OCI-LY7 (cell line): ENCODE measurements around the gene SLC25A22. TPM values are rescaled to one million over a fixed set of nuclear protein-coding genes. Genes with fewer than 3 reads are reported as not detected.

Experiments
- Bru-seq: library from RNA; stranded (reverse); fragments of 400-500 nt; gene quantifications from one replicate; lab custom pipeline; 2021; lab: Mats Ljungman, UMichigan
- BruChase-seq, 2 experiments: library from RNA; stranded (reverse); fragments of 400-500 nt; gene quantifications; one replicate each; lab custom pipeline; 2021; lab: Mats Ljungman, UMichigan
- BruUV-seq: library from RNA; stranded (reverse); fragments of 400-500 nt; replicated peaks from 2 replicates; lab custom pipeline; 2021; lab: Mats Ljungman, UMichigan
- CTCF ChIA-PET: fragments of 300-600 bp; sonication (Branson Sonifier 250); formaldehyde crosslinking; loops from one replicate; lab custom pipeline; 2022; ENCODE audit warnings: antibody characterized with exemption; ENCODE audit not compliant: unreplicated experiment; lab: Charles Lee
- POLR2A ChIA-PET: fragments of 300-600 bp; sonication (Branson Sonifier 250); formaldehyde crosslinking; loops from one replicate; lab custom pipeline; 2022; ENCODE audit warnings: antibody characterized with exemption; lab: Charles Lee
- DNase-seq: peaks from one replicate; pipeline ENCODE4 v3.0.0-alpha.2; 2015; ENCODE audit warnings: low spot score
- H2AFZ ChIP-seq: fragments of 200-600 bp; sonication (generic), shearing (Covaris generic); 2 replicates; pipeline ENCODE4 v1.6.1; 2014; ENCODE audit warnings: mild to moderate bottlenecking, antibody characterized with exemption, low read length, moderate library complexity
- H3K27ac ChIP-seq: fragments of 200-600 bp; sonication (generic); 2 replicates; pipeline ENCODE4 v1.5.1; 2014; ENCODE audit warnings: mixed run types, low read depth, mild to moderate bottlenecking, moderate library complexity, low read length, inconsistent platforms; ENCODE audit not compliant: poor library complexity, severe bottlenecking
- H3K36me3 ChIP-seq: fragments of 200-600 bp; sonication (generic); 2 replicates; pipeline ENCODE4 v1.6.1; 2014; ENCODE audit warnings: mild to moderate bottlenecking, antibody characterized with exemption, low read length, moderate library complexity, mixed read lengths; ENCODE audit not compliant: insufficient read depth
- H3K4me1 ChIP-seq: fragments of 200-600 bp; sonication (generic); 2 replicates; pipeline ENCODE4 v1.5.1; 2014; ENCODE audit warnings: mild to moderate bottlenecking, low read length; ENCODE audit not compliant: insufficient read depth, poor library complexity, severe bottlenecking
- H3K4me2 ChIP-seq: fragments of 200-600 bp; sonication (generic); 2 replicates; pipeline ENCODE4 v1.6.1; 2014; ENCODE audit warnings: mild to moderate bottlenecking, low read length
- H3K4me3 ChIP-seq: fragments of 200-600 bp; sonication (generic); 2 replicates; pipeline ENCODE4 v1.5.1; 2014; ENCODE audit warnings: mild to moderate bottlenecking, low read depth, low read length; ENCODE audit not compliant: poor library complexity, severe bottlenecking
- H3K79me2 ChIP-seq: fragments of 200-600 bp; sonication (generic); 2 replicates; pipeline ENCODE4 v1.6.1; 2016; ENCODE audit warnings: low read depth, mild to moderate bottlenecking, low read length, moderate library complexity, mixed read lengths; ENCODE audit not compliant: insufficient read depth
- H3K9me2 ChIP-seq: fragments of 200-600 bp; sonication (generic); 2 replicates; pipeline ENCODE4 v1.6.1; 2016; ENCODE audit warnings: mild to moderate bottlenecking, low read length, mixed read lengths; ENCODE audit not compliant: insufficient read depth
- H3K9me3 ChIP-seq: fragments of 200-600 bp; sonication (generic); 2 replicates; pipeline ENCODE4 v1.6.1; 2014; ENCODE audit warnings: mild to moderate bottlenecking, mixed run types, low read length, mixed read lengths
- H4K20me1 ChIP-seq: fragments of 200-600 bp; sonication (generic); 2 replicates; pipeline ENCODE4 v1.6.1; 2014; ENCODE audit warnings: mild to moderate bottlenecking, antibody characterized with exemption, low read length, moderate library complexity, mixed read lengths; ENCODE audit not compliant: insufficient read depth
- EZH2phosphoT487 ChIP-seq: fragments of 200-600 bp; sonication (generic); IDR thresholded peaks from 2 replicates; pipeline ENCODE4 v1.6.1; 2018; ENCODE audit warnings: low read depth, borderline replicate concordance, mild to moderate bottlenecking, mixed run types, antibody characterized with exemption, low read length, moderate library complexity, mixed read lengths
- intact Hi-C: fragments of 100-400 bp; cut with micrococcal nuclease; formaldehyde crosslinking; loops from one replicate; pipeline ENCODE4 v1.10.0; 2022; ENCODE audit not compliant: unreplicated experiment
- long read RNA-seq: library from polyadenylated mRNA; stranded (forward); transcript quantifications from one replicate; pipeline ENCODE4 v2.0.0, GENCODE V29; 2022
- total RNA-seq, 2 experiments: library from RNA; depleted of rRNA in 1 of 2; stranded (reverse); fragments of >200 nt in 1 of 2; shearing (Covaris generic) in 1 of 2; gene quantifications; 2 replicates each; pipeline ENCODE4 v1.2.3, GENCODE V29; 2014 to 2022
- TF ChIP-seq, protein P1 (sequence below): fragments of 200-600 bp; sonication (generic); conservative IDR thresholded peaks from 2 replicates; pipeline ENCODE4 v1.5.1; 2014; ENCODE audit warnings: mild to moderate bottlenecking, antibody characterized with exemption, low read length, moderate library complexity, mixed read lengths

Gene SLC25A22
- total RNA-seq (2014; rRNA removed; shearing (Covaris generic)) = 22.7 and 30.8 TPM in 2 replicates
- total RNA-seq (2022) = 46.2 and 50.9 TPM in 2 replicates
- Bru-seq, nascent RNA = percentile 47 among the genes with signal in this experiment
- percentile 71 among the genes with signal in this experiment for BruChase-seq, experiment 1, labeled RNA remaining after a 6-hour chase
- BruChase-seq, experiment 2, labeled RNA remaining after a 2-hour chase = percentile 69 among the genes with signal in this experiment
- long read RNA-seq, transcript SLC25A22-228 (10 exons, 2,692 nt) = major isoform, 27 of 80 reads
- long read RNA-seq, transcript SLC25A22-201 (10 exons, 2,796 nt) = minor isoform, 8 of 80 reads
- long read RNA-seq, partial matches to known transcripts = 14 of 80 reads
- long read RNA-seq, other reads (novel, unspliced or antisense) = 30 of 80 reads

GRCh38 chr11:798093-798713, at the start of gene SLC25A22:
TSS of gene SLC25A22 (minus strand) at chr11:798281. CDS start at chr11:795006, 3,275 bp downstream.
- no peaks in the 10 kb centered on the region for H3K9me2 ChIP-seq
- H3K9me3 ChIP-seq = no peaks in the 10 kb centered on the region
- ChIA-PET POLR2A (no interaction called here), CTCF (no interaction called here)
- H3K27ac ChIP-seq = peak within 1 kb of the TSS; percentile 75
- intact Hi-C loops = loop anchor here (5.0 kb wide), 2 partner anchors 51 to 231 kb away; partner anchors contain the start of gene TALDO1
- H3K4me1 ChIP-seq = peaks cover 20% of the 10 kb centered on the region
- no peak for TF ChIP-seq EZH2phosphoT487
- TF ChIP-seq, protein P1, sequence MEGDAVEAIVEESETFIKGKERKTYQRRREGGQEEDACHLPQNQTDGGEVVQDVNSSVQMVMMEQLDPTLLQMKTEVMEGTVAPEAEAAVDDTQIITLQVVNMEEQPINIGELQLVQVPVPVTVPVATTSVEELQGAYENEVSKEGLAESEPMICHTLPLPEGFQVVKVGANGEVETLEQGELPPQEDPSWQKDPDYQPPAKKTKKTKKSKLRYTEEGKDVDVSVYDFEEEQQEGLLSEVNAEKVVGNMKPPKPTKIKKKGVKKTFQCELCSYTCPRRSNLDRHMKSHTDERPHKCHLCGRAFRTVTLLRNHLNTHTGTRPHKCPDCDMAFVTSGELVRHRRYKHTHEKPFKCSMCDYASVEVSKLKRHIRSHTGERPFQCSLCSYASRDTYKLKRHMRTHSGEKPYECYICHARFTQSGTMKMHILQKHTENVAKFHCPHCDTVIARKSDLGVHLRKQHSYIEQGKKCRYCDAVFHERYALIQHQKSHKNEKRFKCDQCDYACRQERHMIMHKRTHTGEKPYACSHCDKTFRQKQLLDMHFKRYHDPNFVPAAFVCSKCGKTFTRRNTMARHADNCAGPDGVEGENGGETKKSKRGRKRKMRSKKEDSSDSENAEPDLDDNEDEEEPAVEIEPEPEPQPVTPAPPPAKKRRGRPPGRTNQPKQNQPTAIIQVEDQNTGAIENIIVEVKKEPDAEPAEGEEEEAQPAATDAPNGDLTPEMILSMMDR = peak; percentile 73
- H3K4me2 ChIP-seq = peak within 1 kb of the TSS; percentile 98
- DNase-seq = peak; percentile 88
- peak within 1 kb of the TSS; percentile 93 for H3K4me3 ChIP-seq
- peaks cover 8% of the 10 kb centered on the region; the same call in 1 of the 2 replicates for H3K79me2 ChIP-seq
- H2AFZ ChIP-seq = peak within 1 kb of the TSS; percentile 51; the same call in 1 of the 2 replicates
- no TSS peak for BruUV-seq
- no peaks in the 10 kb centered on the region for H4K20me1 ChIP-seq
- H3K36me3 ChIP-seq = peaks cover 39% of the 10 kb centered on the region; the same call in 1 of the 2 replicates

- Histone ChIP-seq H2AFZ (no peak overlapping the region), H3K9me2 (no peaks in the 10 kb centered on the region), H3K4me2 (peak overlapping the region; percentile 87; the same call in 1 of the 2 replicates), H3K79me2 (no peaks in the 10 kb centered on the region), H4K20me1 (no peaks in the 10 kb centered on the region), H3K36me3 (no peaks in the 10 kb centered on the region), H3K4me3 (no peak overlapping the region), H3K4me1 (peaks cover 30% of the 10 kb centered on the region), H3K27ac (no peak overlapping the region), H3K9me3 (no peaks in the 10 kb centered on the region)
- no peak for TF ChIP-seq EZH2phosphoT487
- TF ChIP-seq, protein P1 = no peak
- ChIA-PET POLR2A (no interaction called here), CTCF (interaction anchor here (0.8 to 1.0 kb wide), 2 partner anchors 9 to 204 kb away, joined by 3 read pairs; no protein-coding TSS in a partner anchor)
- no peak for DNase-seq
- intact Hi-C loops = loop anchor here (1.0 to 5.0 kb wide), 3 partner anchors 59 to 203 kb away; no protein-coding TSS in a partner anchor
- no TSS peak for BruUV-seq
These were observed 49.8 kb upstream of the SLC25A22 start for GRCh38 chr11:847876-848275.
